NCI-H2227 (cell line): ENCODE data around the gene EIF3L.
A peak's percentile ranks its signal among the peaks of the same experiment; 100 is the strongest.

Experiments used
- DNase-seq: peaks from one replicate; lab custom pipeline; 2025; ENCODE audit not compliant: unreplicated experiment; lab: John Stamatoyannopoulos, UW

EIF3L gene

GRCh38 chr22:37904572-37905533 is 55.6 kb downstream of the EIF3L start:
- no peak for DNase-seq

DNA sequence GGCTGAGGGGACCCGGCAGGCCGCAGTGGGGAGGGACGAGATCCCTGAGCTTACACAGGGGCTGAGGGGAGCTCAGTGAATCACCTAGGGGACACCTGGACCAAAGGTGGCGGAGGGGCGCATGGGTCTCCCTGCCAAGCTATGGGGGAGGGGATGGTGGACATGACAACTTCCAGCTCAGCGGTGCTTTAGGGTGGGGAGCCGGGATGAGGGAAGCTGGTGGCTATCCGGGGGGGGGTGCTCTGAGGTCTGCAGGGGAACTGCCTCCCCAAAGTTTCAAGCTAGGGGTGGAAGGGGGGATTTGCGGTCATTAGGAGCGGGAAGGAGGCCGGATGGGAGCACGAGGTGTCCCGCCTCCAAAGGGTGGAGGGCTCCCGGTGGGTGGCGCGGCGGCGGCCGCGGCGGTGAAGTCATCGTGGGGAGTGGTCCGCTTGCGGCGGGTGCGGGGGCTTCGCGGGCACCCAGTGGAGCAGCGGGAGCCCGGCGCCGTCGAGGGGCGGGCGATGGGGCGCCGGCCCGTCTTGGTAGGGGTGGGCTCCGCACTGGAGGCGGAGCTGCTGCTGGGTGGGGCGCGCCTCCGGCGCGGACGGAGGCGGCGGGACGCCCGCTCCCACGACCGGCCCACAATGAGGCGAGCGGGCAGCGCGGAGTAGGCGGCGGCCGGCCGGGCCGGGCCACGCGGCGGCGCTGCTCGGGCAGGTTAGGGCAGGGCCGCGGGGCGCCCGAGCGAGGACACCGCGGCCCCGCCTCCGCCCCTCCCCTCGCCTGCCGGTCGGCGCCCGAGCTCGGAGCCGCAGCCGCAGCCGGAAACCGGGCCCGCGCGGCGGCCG is 56.5 kb downstream of the EIF3L start, which contains the start of gene MICALL1:
MICALL1 (plus strand) TSS at position 764 of the 830 bp plus-strand sequence. CDS start 126 bp downstream, outside the sequence.
- DNase-seq: peak; percentile 65

- DNase-seq: no peak
Measured at GRCh38 chr22:37906364-37907008, 57.3 kb downstream of the EIF3L start.

DNA sequence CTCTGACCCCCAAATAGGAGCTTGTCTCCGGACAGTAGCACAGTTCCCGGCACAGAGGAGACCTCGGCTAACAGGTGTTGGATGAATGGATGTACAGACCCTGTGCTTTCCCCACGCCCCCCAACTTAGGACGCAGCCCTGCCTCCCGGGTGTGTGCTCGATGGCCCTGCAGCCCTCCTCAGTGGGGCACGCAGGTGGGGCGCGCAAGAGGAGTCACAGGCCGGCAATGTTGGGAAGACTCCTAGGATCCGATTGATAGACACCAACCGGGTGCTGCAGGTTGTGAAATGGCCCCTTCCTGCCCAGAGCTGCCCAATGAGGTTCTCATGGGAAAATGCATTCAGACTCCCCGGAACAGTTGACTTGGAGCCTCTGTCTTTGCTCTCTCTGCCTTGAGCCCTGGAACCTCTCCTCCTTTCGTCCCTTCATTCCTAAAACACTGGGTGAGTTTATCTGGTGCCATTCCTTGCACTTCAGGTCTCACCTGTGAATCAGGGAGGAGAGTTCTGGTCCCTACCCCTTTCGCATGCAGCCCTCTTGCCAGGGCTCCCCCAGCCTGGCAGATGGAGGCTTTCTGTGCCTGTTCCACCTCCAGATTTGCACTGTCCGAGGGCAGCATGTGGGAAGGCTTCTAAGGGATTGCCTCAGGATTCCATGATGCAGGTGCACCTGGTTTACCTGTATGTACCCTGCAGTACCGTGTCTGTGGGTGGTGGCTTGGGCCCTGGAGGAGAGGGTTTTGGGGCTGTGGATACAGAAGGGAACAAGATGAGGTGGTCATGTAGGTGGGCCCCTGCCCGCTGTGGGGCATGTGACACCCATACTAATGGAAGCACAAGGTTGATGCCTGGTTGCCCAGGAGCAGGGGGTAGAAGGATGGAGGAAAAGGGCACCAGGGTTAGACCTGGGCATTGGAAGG is 58.1 kb downstream of the EIF3L start:
- no peak for DNase-seq

GRCh38 chr22:37909766-37910165 is 60.5 kb downstream of the EIF3L start:
- DNase-seq: no peak

- no peak for DNase-seq
Measured at GRCh38 chr22:37910890-37911672, 61.9 kb downstream of the EIF3L start.

GRCh38 chr22:37911697-37912096 is 62.5 kb downstream of the EIF3L start:
- DNase-seq: no peak

GRCh38 chr22:37912171-37912570 is 63.0 kb downstream of the EIF3L start:
- DNase-seq: no peak

DNA sequence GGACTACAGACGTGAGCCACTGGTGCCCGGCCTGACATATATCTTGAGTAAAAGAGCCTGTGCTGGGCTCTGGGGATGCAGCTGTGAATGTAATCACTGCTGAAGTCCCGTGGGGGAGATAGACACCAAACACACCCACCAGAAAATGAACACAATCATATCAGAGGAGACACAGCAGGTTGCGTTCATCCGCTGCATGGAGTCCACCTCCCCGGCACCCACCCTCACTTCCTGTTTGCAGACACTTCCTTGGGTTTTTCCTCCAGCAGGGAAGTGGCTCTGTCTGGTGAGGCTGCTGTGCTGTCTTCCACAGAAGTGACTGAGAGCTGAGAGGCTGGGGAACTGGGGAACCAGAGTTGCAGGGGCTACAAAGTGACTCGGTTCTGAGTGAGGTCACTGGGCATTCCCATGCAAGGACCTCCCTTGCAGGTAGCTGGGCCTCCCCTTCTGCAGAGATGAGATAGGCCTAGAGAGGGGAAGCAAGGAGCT is 64.1 kb downstream of the EIF3L start:
- DNase-seq: no peak

DNA sequence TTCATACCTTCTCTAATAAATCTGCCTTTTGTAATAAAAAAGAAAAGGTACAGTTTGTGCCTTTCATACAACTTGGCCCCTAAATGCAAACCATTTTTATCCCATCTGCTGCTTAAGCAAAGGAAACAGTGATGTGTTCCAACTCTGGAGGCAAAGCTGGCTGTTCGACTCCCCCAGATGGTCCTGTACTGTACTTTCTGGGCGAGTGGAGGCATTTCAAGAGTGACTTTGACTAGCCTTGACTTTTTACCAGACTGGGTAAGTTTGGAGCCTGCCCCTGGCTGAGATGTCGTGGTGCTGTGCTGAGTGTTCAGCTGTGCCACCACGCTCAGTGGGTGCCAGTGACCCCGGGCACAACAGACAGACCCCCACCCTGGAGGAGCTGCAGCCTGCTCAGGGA is 67.1 kb downstream of the EIF3L start:
- DNase-seq: no peak

DNA sequence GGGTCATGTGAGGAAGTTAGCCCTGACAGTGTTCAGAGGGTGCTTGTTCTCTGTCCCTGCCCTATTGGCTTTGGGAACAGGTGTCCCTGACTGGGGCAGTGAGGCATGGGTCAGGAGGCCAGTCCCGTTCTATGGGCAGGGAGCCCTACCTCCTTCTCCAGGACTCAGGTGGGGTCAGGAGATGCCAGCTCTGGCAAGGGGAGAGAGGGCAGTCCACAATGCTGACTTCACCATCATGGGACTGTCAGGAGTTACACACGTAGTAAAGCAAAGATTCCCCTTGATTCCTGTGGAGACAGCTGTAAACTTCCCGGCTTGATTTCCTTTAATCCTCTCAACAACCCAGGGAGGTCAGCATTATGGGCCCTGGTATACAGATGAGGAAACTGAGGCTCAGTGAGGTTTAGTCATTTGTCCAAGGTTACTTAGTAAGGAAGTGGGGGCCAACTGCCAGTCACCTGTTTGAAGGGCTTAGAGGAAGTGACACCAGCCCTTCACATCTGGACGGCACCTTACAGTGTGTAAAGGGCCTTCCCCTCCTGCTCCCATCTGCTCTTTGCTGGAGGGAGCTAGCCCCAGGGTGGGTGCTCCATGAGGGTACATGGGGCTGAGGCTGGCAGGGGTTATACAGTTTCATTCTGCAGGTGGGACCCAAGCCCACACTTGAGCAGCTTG is 68.8 kb downstream of the EIF3L start:
- DNase-seq: no peak

DNA sequence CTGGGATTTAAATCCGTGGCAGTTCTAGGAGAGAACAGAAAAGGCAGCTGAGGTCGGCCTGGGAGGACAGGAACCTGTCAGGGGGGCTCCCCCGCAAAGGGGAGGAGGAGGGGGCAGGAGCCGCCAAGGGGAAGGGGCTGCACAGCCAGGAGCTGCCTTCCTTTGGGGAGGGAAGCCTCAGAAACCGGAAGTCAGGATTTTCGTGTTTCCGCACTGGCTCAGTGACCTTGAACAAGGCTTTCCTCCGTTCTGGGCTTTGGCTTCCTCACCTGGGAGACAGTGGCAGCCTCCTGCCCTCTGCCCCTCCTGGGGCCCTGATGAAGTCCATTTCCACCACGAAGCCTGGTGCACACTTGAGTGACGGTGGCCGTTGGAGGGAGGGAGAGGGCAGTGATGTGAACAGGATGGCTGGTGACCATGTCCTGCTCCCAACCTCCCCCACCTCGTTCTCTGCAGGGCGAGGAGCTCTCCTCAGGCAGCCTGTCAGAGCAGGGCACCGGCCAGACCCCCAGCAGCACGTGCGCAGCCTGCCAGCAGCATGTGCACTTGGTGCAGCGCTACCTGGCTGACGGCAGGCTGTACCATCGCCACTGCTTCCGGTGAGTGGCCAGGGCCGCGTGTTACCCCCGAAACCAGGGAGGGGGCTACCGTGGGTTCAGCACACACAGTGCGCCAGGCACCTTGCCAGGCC is 69.5 kb downstream of the EIF3L start:
- no peak for DNase-seq

DNA sequence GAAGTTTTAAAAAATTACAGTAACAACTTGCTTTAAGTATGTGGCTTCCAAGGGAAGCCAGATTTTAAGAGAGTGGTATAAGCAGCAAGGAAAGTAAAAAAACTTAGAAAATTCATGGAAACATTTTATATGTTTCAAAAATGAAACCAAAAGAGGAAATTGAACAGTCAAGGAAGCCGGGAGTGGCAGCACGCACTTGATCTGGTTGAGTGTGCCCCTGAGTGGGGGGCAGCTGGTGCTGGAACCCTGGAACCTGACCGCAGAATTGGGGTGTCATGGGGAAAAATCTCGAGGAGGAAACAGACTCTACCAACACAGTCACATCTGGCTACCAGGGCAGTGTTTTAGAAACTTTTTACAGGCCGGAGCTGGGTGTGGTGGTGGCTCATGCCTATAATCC is 70.9 kb downstream of the EIF3L start:
- no peak for DNase-seq

- no peak for DNase-seq
Measured at GRCh38 chr22:37922191-37922590, 73.0 kb downstream of the EIF3L start.

DNA sequence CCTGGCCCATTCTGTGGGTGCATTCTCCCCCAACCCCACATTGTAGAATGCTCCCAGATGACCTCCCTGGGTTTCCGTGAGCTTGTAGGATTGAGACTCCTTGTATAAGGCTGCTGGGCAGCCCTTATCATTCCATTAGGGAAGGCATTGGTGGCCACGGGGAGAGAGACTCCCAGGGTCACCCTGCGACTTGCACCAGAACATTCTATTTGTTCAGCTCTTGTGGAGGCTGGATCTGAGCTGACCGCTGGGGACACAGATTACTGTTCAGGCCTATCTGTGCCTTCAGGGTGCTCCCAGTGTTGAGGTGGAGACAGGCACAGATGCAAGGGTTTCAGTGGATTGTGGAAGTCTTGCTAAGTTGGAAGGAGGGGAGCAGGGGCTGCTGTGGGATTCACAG is 74.7 kb downstream of the EIF3L start:
- DNase-seq: no peak

GRCh38 chr22:37924386-37925065 is 75.3 kb downstream of the EIF3L start:
- no peak for DNase-seq

- no peak for DNase-seq
Measured at GRCh38 chr22:37925330-37925729, 76.1 kb downstream of the EIF3L start.

DNA sequence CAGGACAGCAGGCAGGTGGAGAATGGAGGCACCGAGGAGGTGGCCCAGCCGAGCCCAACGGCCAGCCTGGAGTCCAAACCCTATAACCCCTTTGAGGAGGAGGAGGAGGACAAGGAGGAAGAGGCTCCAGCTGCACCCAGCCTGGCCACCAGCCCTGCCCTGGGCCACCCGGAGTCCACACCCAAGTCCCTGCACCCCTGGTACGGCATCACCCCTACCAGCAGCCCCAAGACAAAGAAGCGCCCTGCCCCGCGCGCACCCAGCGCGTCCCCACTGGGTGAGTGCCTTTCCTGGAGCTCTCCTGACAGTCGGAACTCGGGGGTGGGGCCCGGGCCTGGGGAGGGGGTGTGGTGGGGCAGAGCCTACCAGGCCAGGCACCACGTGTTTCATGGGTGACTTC is 76.5 kb downstream of the EIF3L start:
- no peak for DNase-seq
